HepG2 (cell line): ENCODE results near the gene CTRL. TPM values are rescaled to one million over a fixed set of nuclear protein-coding genes. Genes with fewer than 3 reads are reported as not detected.

Experiments used
- ATAC-seq: fragments of 200-7000 bp; cut with Tn5 transposase; 3 replicates; pipeline ENCODE4 v1.9.1; 2020; ENCODE audit warnings: mild to moderate bottlenecking, moderate library complexity
- BruUV-seq: library from RNA; stranded (reverse); fragments of 400-500 nt; replicated peaks from 2 replicates; lab custom pipeline; 2021; lab: Mats Ljungman, UMichigan
- CTCF ChIA-PET: fragments of 300-600 bp; formaldehyde crosslinking; extraction: SDS; loops from one replicate; lab custom pipeline; 2021; ENCODE audit warnings: low total read pairs, inconsistent platforms, low intra/inter-chr PET ratio; lab: Yijun Ruan, JAX
- POLR2A ChIA-PET: fragments of 350-600 bp; sonication (Branson Sonifier 250); formaldehyde crosslinking; loops from one replicate; lab custom pipeline; 2020; ENCODE audit warnings: antibody characterized with exemption, inconsistent platforms; lab: Yijun Ruan, JAX
- DNase-seq: peaks from one replicate; pipeline ENCODE4 v3.0.0-alpha.2; 2015; ENCODE audit warnings: low spot score
- FAIRE-seq: peaks from 3 replicates; lab custom pipeline; 2011; peaks lifted over from hg19 to GRCh38; lab: Jason Lieb, UNC
- H2AFZ ChIP-seq: one replicate; pipeline ENCODE4 v1.6.1; 2011; ENCODE audit warnings: low read length, inconsistent platforms
- H3K27ac ChIP-seq: fragments of 300-600 bp; 3 replicates; pipeline ENCODE4 v1.8.0; 2011; ENCODE audit warnings: mixed run types, mild to moderate bottlenecking, mixed read lengths, low read length, inconsistent platforms; ENCODE audit not compliant: insufficient read depth; ENCODE audit errors: extremely low read length
- H3K27me3 ChIP-seq, 2 experiments: fragments of 200-600 bp in 1 of 2; 2 replicates in 1 of 2; 3 replicates in 1 of 2; pipeline versions ENCODE4 v1.6.0 to v1.8.0; 2011; ENCODE audit warnings: low read length in 2 of 2, mild to moderate bottlenecking in 2 of 2, moderate library complexity in 2 of 2, inconsistent platforms in 1 of 2; ENCODE audit not compliant: insufficient read depth in 2 of 2, control insufficient read depth in 1 of 2
- H3K36me3 ChIP-seq, 2 experiments: fragments of 200-600 bp in 1 of 2; replicated peaks in 1 of 2; 2 replicates in 1 of 2; 3 replicates in 1 of 2; pipeline versions ENCODE4 v1.5.1 to v1.8.0; 2011; ENCODE audit warnings: low read length in 2 of 2, inconsistent platforms in 1 of 2; ENCODE audit not compliant: insufficient read depth in 2 of 2, control insufficient read depth in 1 of 2
- H3K4me1 ChIP-seq: 2 replicates; pipeline ENCODE4 v1.5.1; 2012; ENCODE audit warnings: low read length, inconsistent platforms; ENCODE audit not compliant: insufficient read depth
- H3K4me2 ChIP-seq: 2 replicates; pipeline ENCODE4 v1.6.0; 2011; ENCODE audit warnings: low read depth, low read length, inconsistent platforms
- H3K4me3 ChIP-seq, 3 experiments: fragments of 200-600 bp in 1 of 3; sonication (generic), shearing (Covaris generic) in 1 of 3; replicated peaks in 1 of 3; 2 replicates each; pipeline ENCODE4 v1.5.1; 2011 to 2016; ENCODE audit warnings: low read length in 3 of 3, inconsistent platforms in 2 of 3, low read depth in 2 of 3, mild to moderate bottlenecking in 2 of 3, control low read depth in 1 of 3, mixed read lengths in 1 of 3; ENCODE audit not compliant: insufficient read depth in 1 of 3
- H3K79me2 ChIP-seq: one replicate; pipeline ENCODE4 v1.6.1; 2011; ENCODE audit warnings: low read length, inconsistent platforms; ENCODE audit not compliant: insufficient read depth
- H3K9ac ChIP-seq: 2 replicates; pipeline ENCODE4 v1.6.0; 2011; ENCODE audit warnings: mild to moderate bottlenecking, low read depth, low read length, inconsistent platforms; ENCODE audit not compliant: insufficient read depth
- H3K9me3 ChIP-seq: 2 replicates; pipeline ENCODE4 v1.5.1; 2012; ENCODE audit warnings: mild to moderate bottlenecking, low read length
- H4K20me1 ChIP-seq: 2 replicates; pipeline ENCODE4 v1.6.0; 2011; ENCODE audit warnings: inconsistent platforms, mild to moderate bottlenecking, low read length, moderate library complexity; ENCODE audit not compliant: insufficient read depth
- BCL6 ChIP-seq: IDR thresholded peaks from 2 replicates; pipeline ENCODE4 v1.6.1; 2016; ENCODE audit warnings: missing genetic modification reagents, missing compliant biosample characterization
- FOXJ3 ChIP-seq: sonication (generic); formaldehyde crosslinking; IDR thresholded peaks from 2 replicates; pipeline ENCODE4 v1.4.0; 2020; ENCODE audit warnings: missing genetic modification reagents, mild to moderate bottlenecking, borderline replicate concordance
- GZF1 ChIP-seq: sonication (generic); formaldehyde crosslinking; IDR thresholded peaks from 2 replicates; pipeline ENCODE4 v1.5.1; 2020; ENCODE audit warnings: mild to moderate bottlenecking, missing genetic modification reagents
- IRX3 ChIP-seq: sonication (generic); formaldehyde crosslinking; IDR thresholded peaks from 2 replicates; pipeline ENCODE4 v1.8.1; 2023; ENCODE audit warnings: mild to moderate bottlenecking, low read depth, missing genetic modification reagents, borderline replicate concordance
- KDM1A ChIP-seq: IDR thresholded peaks from 2 replicates; pipeline ENCODE4 v1.6.1; 2016; ENCODE audit warnings: missing compliant biosample characterization
- MAFG ChIP-seq: sonication (generic); formaldehyde crosslinking; IDR thresholded peaks from 2 replicates; pipeline ENCODE4 v1.5.1; 2020; ENCODE audit warnings: mild to moderate bottlenecking, missing genetic modification reagents
- PTBP1 ChIP-seq: fragments of 200-400 bp; formaldehyde crosslinking; IDR thresholded peaks from 2 replicates; pipeline ENCODE4 v1.6.1; 2018; ENCODE audit warnings: low read length, low read depth; ENCODE audit not compliant: poor library complexity, severe bottlenecking
- RBM22 ChIP-seq: fragments of 200-400 bp; formaldehyde crosslinking; optimal IDR thresholded peaks from 2 replicates; pipeline ENCODE3; 2017; ENCODE audit warnings: mild to moderate bottlenecking, low read length, moderate library complexity
- ZBTB7A ChIP-seq: sonication (generic); formaldehyde crosslinking; IDR thresholded peaks from 2 replicates; pipeline ENCODE4 v1.8.0; 2022; ENCODE audit warnings: mild to moderate bottlenecking, missing genetic modification reagents
- ZFP36 ChIP-seq: fragments of 150-350 bp; IDR thresholded peaks from 2 replicates; pipeline ENCODE4 v1.6.1; 2018; ENCODE audit warnings: borderline replicate concordance, low read length, low read depth; ENCODE audit not compliant: partially characterized antibody
- ZNF501 ChIP-seq: sonication (generic); formaldehyde crosslinking; IDR thresholded peaks from 2 replicates; pipeline ENCODE4 v1.5.1; 2020; ENCODE audit warnings: mild to moderate bottlenecking, moderate library complexity, missing genetic modification reagents
- ZNF713 ChIP-seq: sonication (generic); formaldehyde crosslinking; IDR thresholded peaks from 2 replicates; pipeline ENCODE4 v1.4.0; 2020; ENCODE audit warnings: mild to moderate bottlenecking, missing genetic modification reagents
- WGBS: methylation state at CpG from one replicate; pipeline ENCODE4 v1.1.6; 2017; ENCODE audit warnings: low lambda C conversion rate; 5-methylcytosine and 5-hydroxymethylcytosine counted together
- in situ Hi-C: cut with HindIII; loops from 2 replicates; pipeline ENCODE4 v1.10.0; 2017; ENCODE audit warnings: low pct_unique_long_range_greater_than_20kb; ENCODE audit not compliant: extremely low pct_ligation_motif_present
- intact Hi-C: fragments of 100-400 bp; cut with micrococcal nuclease; formaldehyde crosslinking; loops from one replicate; pipeline ENCODE4 v1.10.0; 2022; ENCODE audit not compliant: unreplicated experiment
- polyA plus RNA-seq, 8 experiments: library from polyadenylated mRNA; depleted of rRNA in 3 of 8; stranded (reverse) in 7 of 8; unstranded in 1 of 8; fragments of >200 nt; fragmentation: Illumina TruSeq in 4 of 8; extraction: Trizol in 4 of 8; gene quantifications; 2 replicates each; pipeline versions ENCODE4 v1.2.1 to v1.2.3, GENCODE V29; 2011 to 2016; ENCODE audit warnings: low read depth in 4 of 8, missing spikeins in 1 of 8, mixed read lengths in 1 of 8; ENCODE audit not compliant: insufficient read depth in 1 of 8
- total RNA-seq, 5 experiments: library from RNA; depleted of rRNA; stranded (reverse); fragments of >200 nt; fragmentation: Illumina TruSeq; extraction: Trizol; gene quantifications; 2 replicates each; pipeline ENCODE4 v1.2.3, GENCODE V29; 2016; ENCODE audit warnings: low read depth in 1 of 5
- TF ChIP-seq, protein P1 (sequence below): fragments of 450-650 bp; IDR thresholded peaks from 2 replicates; pipeline ENCODE4 v1.6.1; 2016
- TF ChIP-seq, protein P2 (sequence below): sonication (generic); formaldehyde crosslinking; IDR thresholded peaks from 2 replicates; pipeline ENCODE4 v1.8.1; 2023; ENCODE audit warnings: mild to moderate bottlenecking, moderate library complexity, missing genetic modification reagents
- TF ChIP-seq, protein P3 (sequence below): sonication (generic); formaldehyde crosslinking; IDR thresholded peaks from 2 replicates; pipeline ENCODE4 v1.4.0; 2020; ENCODE audit warnings: low read depth, mild to moderate bottlenecking, missing genetic modification reagents

CTRL gene
- total and polyA plus RNA-seq, 2 of the 13 experiments (the other 11 are each of a cell fraction or from before 2014, with no cell fraction given) = 1.9 to 2.7 TPM

DNA sequence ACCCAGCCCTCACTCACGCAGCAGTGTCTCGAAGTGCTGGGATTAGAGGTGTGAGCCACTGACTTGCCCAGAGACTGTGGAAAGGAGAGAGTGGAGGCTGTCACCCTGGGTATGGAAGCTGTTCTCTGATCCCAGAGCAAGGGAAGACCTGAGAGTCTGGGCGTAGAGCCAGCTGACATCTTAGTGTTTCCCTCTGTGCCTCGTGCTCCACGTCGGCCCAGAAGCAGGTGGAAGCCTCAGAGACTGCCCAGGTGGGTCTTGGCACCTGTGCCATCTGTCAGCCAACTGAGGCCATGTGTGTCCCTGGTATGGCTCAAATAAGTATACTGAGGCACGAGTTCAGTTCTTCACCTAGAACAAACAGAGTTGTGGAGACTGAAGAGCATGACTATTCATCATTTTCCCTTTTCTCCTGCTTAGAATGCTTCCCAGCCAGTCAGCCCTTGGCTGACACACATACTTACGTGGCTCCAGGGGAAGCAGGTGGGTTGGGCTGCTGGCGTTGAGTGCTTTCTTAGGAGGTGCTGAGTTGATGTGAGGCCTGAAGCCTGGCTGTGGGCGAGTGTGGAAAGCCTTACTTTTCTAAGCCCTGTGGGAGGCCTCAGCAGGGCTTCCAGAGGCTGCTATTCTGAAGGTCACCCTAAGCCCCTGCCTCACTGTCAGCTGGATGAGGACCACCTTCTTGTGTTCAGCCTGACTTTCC, 8.1 kb downstream of the CTRL start:
- Histone ChIP-seq H4K20me1 (no peaks in the 10 kb centered on the region), H3K27me3 (no peaks in the 10 kb centered on the region), H3K36me3 (peaks cover 23 to 34% of the 10 kb centered on the region in 2 experiments), H3K4me1 (no peaks in the 10 kb centered on the region), H3K9ac (no peak overlapping the region), H2AFZ (no peak overlapping the region), H3K27ac (no peak overlapping the region), H3K79me2 (no peaks in the 10 kb centered on the region), H3K9me3 (no peaks in the 10 kb centered on the region), H3K4me3 (no peak overlapping the region), H3K4me2 (no peak overlapping the region)
- FAIRE-seq (no peak), DNase-seq (no peak), ATAC-seq (no peak)
- POLR2A ChIA-PET = interaction anchor here (0.9 kb wide), 1 partner anchor 12 kb away, joined by 3 read pairs; no protein-coding TSS in a partner anchor
- BruUV-seq = no TSS peak
- in situ Hi-C loops = no loop called here
- no peak for TF ChIP-seq ZBTB7A (CRISPR knock-in tag)
- no peak for TF ChIP-seq GZF1
- no peak for TF ChIP-seq IRX3 (CRISPR knock-in tag)
- TF ChIP-seq, protein P1, sequence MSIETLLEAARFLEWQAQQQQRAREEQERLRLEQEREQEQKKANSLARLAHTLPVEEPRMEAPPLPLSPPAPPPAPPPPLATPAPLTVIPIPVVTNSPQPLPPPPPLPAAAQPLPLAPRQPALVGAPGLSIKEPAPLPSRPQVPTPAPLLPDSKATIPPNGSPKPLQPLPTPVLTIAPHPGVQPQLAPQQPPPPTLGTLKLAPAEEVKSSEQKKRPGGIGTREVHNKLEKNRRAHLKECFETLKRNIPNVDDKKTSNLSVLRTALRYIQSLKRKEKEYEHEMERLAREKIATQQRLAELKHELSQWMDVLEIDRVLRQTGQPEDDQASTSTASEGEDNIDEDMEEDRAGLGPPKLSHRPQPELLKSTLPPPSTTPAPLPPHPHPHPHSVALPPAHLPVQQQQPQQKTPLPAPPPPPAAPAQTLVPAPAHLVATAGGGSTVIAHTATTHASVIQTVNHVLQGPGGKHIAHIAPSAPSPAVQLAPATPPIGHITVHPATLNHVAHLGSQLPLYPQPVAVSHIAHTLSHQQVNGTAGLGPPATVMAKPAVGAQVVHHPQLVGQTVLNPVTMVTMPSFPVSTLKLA = peak; percentile 71; the same call in 1 of the 2 replicates
- intact Hi-C loops = no loop called here
- WGBS = 93% methylated on average over 9 of the region's 10 CpGs
- CTCF ChIA-PET = no interaction called here

DNA sequence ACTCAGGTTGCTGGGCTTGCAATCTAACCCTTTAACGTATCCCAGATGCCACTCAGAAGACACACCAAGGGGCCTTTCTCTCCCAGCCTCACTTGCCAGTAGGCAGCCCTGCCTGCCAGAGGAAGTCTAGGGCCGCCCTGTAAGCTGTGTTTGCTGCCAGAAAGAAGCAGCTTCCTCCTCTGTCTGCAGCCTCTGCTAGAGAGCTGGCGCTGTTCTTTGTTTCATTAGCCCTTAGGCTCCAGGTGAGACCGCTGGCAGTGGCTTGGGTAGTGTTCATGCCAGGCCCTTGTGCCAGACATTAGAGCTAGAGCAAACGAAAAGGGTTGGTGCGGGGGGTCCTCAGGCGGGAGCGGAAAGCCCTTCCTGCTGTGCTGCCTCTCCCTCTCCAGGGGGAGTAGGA, 8.9 kb downstream of the CTRL start:
- POLR2A ChIA-PET = interaction anchor here (0.9 kb wide), 1 partner anchor 13 kb away, joined by 3 read pairs; no protein-coding TSS in a partner anchor
- CTCF ChIA-PET = no interaction called here

More for the DNA sequence above, 8.9 kb downstream of the CTRL start:
- in situ Hi-C loops = no loop called here
- ATAC-seq (no peak), DNase-seq (no peak), FAIRE-seq (no peak)
- over 99% methylated on average over 8 of the region's 8 CpGs for WGBS
- peaks cover 27 to 28% of the 10 kb centered on the region in 2 experiments for H3K36me3 ChIP-seq
- no peaks in the 10 kb centered on the region for H4K20me1 ChIP-seq
- intact Hi-C loops = no loop called here
- no TSS peak for BruUV-seq
- no peaks in the 10 kb centered on the region for H3K9me3 ChIP-seq
- no peaks in the 10 kb centered on the region for H3K79me2 ChIP-seq
- H2AFZ ChIP-seq = no peak overlapping the region
- no peaks in the 10 kb centered on the region for H3K27me3 ChIP-seq
- no peak overlapping the region for H3K4me3 ChIP-seq
- TF ChIP-seq MAFG (CRISPR knock-in tag) (no peak), KDM1A (CRISPR knock-in tag) (no peak), RBM22 (no peak), ZNF501 (CRISPR knock-in tag) (no peak), ZNF713 (CRISPR knock-in tag) (no peak), BCL6 (CRISPR knock-in tag) (no peak), ZFP36 (no peak), PTBP1 (no peak), FOXJ3 (CRISPR knock-in tag) (no peak)
- TF ChIP-seq, protein P2, sequence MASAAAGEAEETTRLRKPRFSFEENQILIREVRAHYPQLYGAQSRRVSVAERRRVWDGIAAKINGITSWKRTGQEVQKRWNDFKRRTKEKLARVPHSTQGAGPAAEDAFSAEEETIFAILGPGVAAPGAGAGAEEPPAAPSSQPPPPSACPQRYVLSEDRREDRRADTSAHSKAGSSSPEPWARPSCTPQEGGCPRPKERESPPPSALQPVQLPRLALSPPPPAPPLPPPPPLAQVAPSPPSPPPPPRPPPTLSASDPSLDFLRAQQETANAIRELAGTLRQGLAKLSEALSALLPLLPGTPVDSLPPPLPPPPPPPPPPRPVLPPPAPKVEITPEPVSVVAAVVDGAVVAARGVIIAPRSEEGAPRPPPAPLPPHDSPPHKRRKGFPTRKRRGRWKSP (CRISPR knock-in tag) = no peak
- TF ChIP-seq, protein P3, sequence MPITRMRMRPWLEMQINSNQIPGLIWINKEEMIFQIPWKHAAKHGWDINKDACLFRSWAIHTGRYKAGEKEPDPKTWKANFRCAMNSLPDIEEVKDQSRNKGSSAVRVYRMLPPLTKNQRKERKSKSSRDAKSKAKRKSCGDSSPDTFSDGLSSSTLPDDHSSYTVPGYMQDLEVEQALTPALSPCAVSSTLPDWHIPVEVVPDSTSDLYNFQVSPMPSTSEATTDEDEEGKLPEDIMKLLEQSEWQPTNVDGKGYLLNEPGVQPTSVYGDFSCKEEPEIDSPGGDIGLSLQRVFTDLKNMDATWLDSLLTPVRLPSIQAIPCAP (CRISPR knock-in tag) = no peak
- H3K4me1 ChIP-seq = peaks cover 1% of the 10 kb centered on the region; the same call in 1 of the 2 replicates
- no peak overlapping the region for H3K9ac ChIP-seq
- no peak overlapping the region for H3K27ac ChIP-seq
- H3K4me2 ChIP-seq = no peak overlapping the region
